PFSK-1 (cell line): ENCODE results near the gene MGAT3.

ENCODE experiments used
- FOXP2 ChIP-seq: optimal IDR thresholded peaks from 2 replicates; pipeline ENCODE3; 2011; ENCODE audit warnings: borderline replicate concordance, control low read depth, inconsistent platforms; ENCODE audit not compliant: insufficient read depth; ENCODE audit errors: extremely low read length, extremely low read depth
- POLR2AphosphoS5 ChIP-seq: IDR thresholded peaks from 2 replicates; pipeline ENCODE4 v1.6.1; 2012; ENCODE audit warnings: low read depth, mild to moderate bottlenecking, control low read depth, low read length, moderate library complexity
- REST ChIP-seq, 2 experiments: IDR thresholded peaks; 2 replicates each; pipeline versions ENCODE4 v1.6.1 to v1.8.0; 2011 to 2012; ENCODE audit warnings: low read depth in 2 of 2, low read length in 2 of 2, control low read depth in 1 of 2, inconsistent platforms in 1 of 2, mild to moderate bottlenecking in 1 of 2, moderate library complexity in 1 of 2; ENCODE audit not compliant: insufficient read depth in 1 of 2
- SIN3A ChIP-seq: IDR thresholded peaks from 2 replicates; pipeline ENCODE4 v1.6.1; 2012; ENCODE audit warnings: mild to moderate bottlenecking, low read length, moderate library complexity, borderline replicate concordance; ENCODE audit not compliant: insufficient read depth
- TAF1 ChIP-seq: IDR thresholded peaks from 2 replicates; pipeline ENCODE4 v1.6.1; 2012; ENCODE audit warnings: low read length, control low read depth, borderline replicate concordance; ENCODE audit not compliant: insufficient read depth

MGAT3 gene

DNA sequence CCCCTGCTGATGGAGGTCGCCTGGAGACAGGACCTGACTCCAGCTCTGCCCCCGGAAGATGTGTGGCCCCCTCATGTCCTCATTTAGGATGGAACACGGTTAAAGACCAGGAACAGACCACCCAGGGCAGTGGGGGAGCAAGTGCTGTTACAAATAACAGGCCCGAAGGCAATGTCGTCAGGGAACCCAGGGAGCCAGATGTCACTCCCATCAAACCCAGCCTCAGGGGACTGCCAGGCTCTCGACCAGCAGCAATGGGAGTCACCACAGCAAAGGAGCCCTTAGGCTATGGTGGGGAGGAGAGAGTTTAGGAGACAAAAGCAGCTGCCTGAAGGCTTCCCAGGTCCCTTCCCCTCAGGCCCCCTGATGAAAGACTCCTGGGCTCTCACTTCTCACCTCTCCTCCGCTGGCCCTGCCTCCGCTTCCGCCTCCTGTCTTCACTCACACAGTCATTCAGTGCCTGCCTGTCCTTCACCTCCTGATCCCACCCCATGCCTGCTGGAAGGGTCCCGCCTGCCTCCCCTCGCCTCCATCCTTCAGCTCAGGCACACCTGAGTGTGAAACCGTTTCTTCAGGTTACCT lies 71.4 kb downstream of the MGAT3 start:
- no peak for TF ChIP-seq REST (IDR thresholded peaks at IDR 0.05; ENCODE audit: insufficient read depth in 1 of 2, low read depth in 2 of 2, low read length in 2 of 2)
- TF ChIP-seq FOXP2: no peak
- TF ChIP-seq TAF1: no peak
- TF ChIP-seq SIN3A: no peak
- TF ChIP-seq POLR2AphosphoS5: no peak

- no peak for TF ChIP-seq POLR2AphosphoS5
- TF ChIP-seq FOXP2: peak; percentile 99
These were observed 72.1 kb downstream of the MGAT3 start for GRCh38 chr22:39528681-39529486.

- no peak for TF ChIP-seq FOXP2
- TF ChIP-seq SIN3A: no peak
- TF ChIP-seq POLR2AphosphoS5: no peak
- no peak for TF ChIP-seq TAF1
- no peak for TF ChIP-seq REST (IDR thresholded peaks at IDR 0.05; ENCODE audit: insufficient read depth in 1 of 2, low read depth in 2 of 2, low read length in 2 of 2)
These were observed 72.7 kb downstream of the MGAT3 start for GRCh38 chr22:39529487-39529851.

GRCh38 chr22:39530116-39530515 lies 73.3 kb downstream of the MGAT3 start:
- no peak for TF ChIP-seq REST (IDR thresholded peaks at IDR 0.05; ENCODE audit: insufficient read depth in 1 of 2, low read depth in 2 of 2, low read length in 2 of 2)
- no peak for TF ChIP-seq SIN3A
- no peak for TF ChIP-seq FOXP2
- TF ChIP-seq TAF1: no peak
- no peak for TF ChIP-seq POLR2AphosphoS5

GRCh38 chr22:39530692-39531331 lies 74.0 kb downstream of the MGAT3 start:
- TF ChIP-seq POLR2AphosphoS5 (no peak), REST (IDR thresholded peaks at IDR 0.05; ENCODE audit: insufficient read depth in 1 of 2, low read depth in 2 of 2, low read length in 2 of 2) (no peak), FOXP2 (no peak), SIN3A (no peak), TAF1 (no peak)
